MCF 10A (cell line): ENCODE results near the gene TMEM33. TPM values are rescaled to one million over a fixed set of nuclear protein-coding genes. Genes with fewer than 3 reads are reported as not detected.

Experiments used
- BruUV-seq: library from RNA; stranded (reverse); fragments of 400-500 nt; replicated peaks from 2 replicates; lab custom pipeline; 2021; lab: Mats Ljungman, UMichigan
- CTCF ChIA-PET: fragments of 300-600 bp; sonication (Branson Sonifier 250); formaldehyde crosslinking; extraction: SDS; loops from one replicate; lab custom pipeline; 2021; ENCODE audit warnings: antibody characterized with exemption, inconsistent platforms; lab: Yijun Ruan, JAX
- POLR2A ChIA-PET: fragments of 300-600, 350-650 bp; sonication (Branson Sonifier 250); formaldehyde crosslinking; extraction: SDS; loops from one replicate; lab custom pipeline; 2020; ENCODE audit warnings: antibody characterized with exemption, inconsistent platforms; lab: Yijun Ruan, JAX
- DNase-seq: peaks from one replicate; pipeline ENCODE4 v3.0.0-alpha.2; 2018; ENCODE audit not compliant: unreplicated experiment
- H3K27ac Mint-ChIP-seq: one replicate; pipeline ENCODE4 v1.8.0; 2022; ENCODE audit warnings: mild to moderate bottlenecking, low read depth, mixed read lengths; ENCODE audit not compliant: unreplicated experiment
- H3K27me3 Mint-ChIP-seq: one replicate; pipeline ENCODE4 v1.8.0; 2022; ENCODE audit warnings: mixed read lengths; ENCODE audit not compliant: insufficient read depth, unreplicated experiment
- H3K36me3 Mint-ChIP-seq: one replicate; pipeline ENCODE4 v1.8.0; 2022; ENCODE audit warnings: mild to moderate bottlenecking, moderate library complexity, mixed read lengths; ENCODE audit not compliant: insufficient read depth, unreplicated experiment
- H3K4me1 Mint-ChIP-seq: one replicate; pipeline ENCODE4 v1.8.0; 2022; ENCODE audit warnings: mixed read lengths; ENCODE audit not compliant: insufficient read depth, unreplicated experiment
- H3K4me3 Mint-ChIP-seq: one replicate; pipeline ENCODE4 v1.8.0; 2022; ENCODE audit warnings: mild to moderate bottlenecking, moderate library complexity, mixed read lengths; ENCODE audit not compliant: unreplicated experiment
- H3K9me3 Mint-ChIP-seq: one replicate; pipeline ENCODE4 v1.8.0; 2022; ENCODE audit warnings: mixed read lengths; ENCODE audit not compliant: unreplicated experiment
- intact Hi-C: fragments of 100-400 bp; cut with micrococcal nuclease; formaldehyde crosslinking; loops from 2 replicates; pipeline ENCODE4 v1.14.1; 2022
- total RNA-seq: library from RNA; stranded (reverse); gene quantifications from 2 replicates; pipeline ENCODE4 v1.2.3, GENCODE V29; 2022
- TF ChIP-seq, protein P1 (sequence below): fragments of 200-600 bp; IDR thresholded peaks from one replicate; pipeline ENCODE4 v1.8.0; 2022; ENCODE audit warnings: antibody characterized with exemption, mild to moderate bottlenecking; ENCODE audit not compliant: unreplicated experiment

The TMEM33 gene
- total RNA-seq, 1 experiment from 2014 or later: 117 TPM

DNA sequence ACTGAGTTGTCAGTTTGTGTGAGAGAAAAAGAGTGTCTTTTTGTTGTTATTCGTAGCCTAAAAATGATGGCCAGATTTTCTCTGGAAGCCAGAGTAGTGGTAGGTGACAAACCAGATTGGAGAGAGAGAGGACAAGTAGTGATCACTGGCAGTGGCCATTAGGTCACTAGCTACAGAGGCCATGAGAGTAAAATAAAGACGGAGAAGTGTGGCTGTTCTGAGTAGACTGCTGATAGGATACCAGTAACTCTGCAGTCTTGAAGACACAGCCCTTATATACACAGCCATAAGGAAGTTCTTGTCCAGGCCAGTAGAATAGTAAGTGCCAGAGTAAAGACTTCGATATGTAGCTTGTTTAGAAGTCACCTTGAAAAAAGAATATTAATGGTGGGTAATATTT is 62.8 kb downstream of the TMEM33 start:
- Mint-ChIP-seq H3K36me3 (peaks cover 13% of the 10 kb centered on the region), H3K9me3 (no peaks in the 10 kb centered on the region), H3K4me1 (peaks cover 6% of the 10 kb centered on the region), H3K27me3 (no peaks in the 10 kb centered on the region), H3K4me3 (no peak overlapping the region), H3K27ac (no peak overlapping the region)
- no TSS peak for BruUV-seq
- intact Hi-C loops: loop anchor here (10.0 kb wide), 1 partner anchor 287 kb away; no protein-coding TSS in a partner anchor
- TF ChIP-seq, protein P1, sequence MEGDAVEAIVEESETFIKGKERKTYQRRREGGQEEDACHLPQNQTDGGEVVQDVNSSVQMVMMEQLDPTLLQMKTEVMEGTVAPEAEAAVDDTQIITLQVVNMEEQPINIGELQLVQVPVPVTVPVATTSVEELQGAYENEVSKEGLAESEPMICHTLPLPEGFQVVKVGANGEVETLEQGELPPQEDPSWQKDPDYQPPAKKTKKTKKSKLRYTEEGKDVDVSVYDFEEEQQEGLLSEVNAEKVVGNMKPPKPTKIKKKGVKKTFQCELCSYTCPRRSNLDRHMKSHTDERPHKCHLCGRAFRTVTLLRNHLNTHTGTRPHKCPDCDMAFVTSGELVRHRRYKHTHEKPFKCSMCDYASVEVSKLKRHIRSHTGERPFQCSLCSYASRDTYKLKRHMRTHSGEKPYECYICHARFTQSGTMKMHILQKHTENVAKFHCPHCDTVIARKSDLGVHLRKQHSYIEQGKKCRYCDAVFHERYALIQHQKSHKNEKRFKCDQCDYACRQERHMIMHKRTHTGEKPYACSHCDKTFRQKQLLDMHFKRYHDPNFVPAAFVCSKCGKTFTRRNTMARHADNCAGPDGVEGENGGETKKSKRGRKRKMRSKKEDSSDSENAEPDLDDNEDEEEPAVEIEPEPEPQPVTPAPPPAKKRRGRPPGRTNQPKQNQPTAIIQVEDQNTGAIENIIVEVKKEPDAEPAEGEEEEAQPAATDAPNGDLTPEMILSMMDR: no peak
- DNase-seq: no peak
- POLR2A ChIA-PET: interaction anchor here (0.6 to 1.0 kb wide), 4 partner anchors 49 to 266 kb away, joined by 3 read pairs; no protein-coding TSS in a partner anchor
- CTCF ChIA-PET: interaction anchor here (0.6 to 0.9 kb wide), 5 partner anchors 9 to 834 kb away, joined by 3 read pairs; no protein-coding TSS in a partner anchor

DNA sequence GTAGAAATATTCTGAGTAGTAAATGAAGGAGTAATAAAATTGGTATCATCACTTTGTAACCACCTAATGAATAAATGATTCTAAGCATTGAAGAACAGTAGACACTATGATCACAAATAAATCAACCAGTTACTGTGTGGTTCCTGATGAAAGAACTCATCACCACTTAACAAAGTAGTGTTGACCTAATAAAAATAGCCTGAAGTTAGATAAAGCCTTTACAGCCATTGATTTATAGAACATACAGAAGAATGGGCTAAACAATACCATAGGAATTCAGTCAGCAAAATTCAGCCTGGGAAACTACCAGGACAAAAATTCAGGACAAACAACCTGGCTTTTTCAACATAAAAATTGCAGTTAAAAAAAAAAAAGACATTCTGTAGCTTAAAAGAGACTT is 64.1 kb downstream of the TMEM33 start:
- POLR2A ChIA-PET: interaction anchor here (1.0 kb wide), 1 partner anchor 8 kb away, joined by 3 read pairs; no protein-coding TSS in a partner anchor
- intact Hi-C loops: loop anchor here (10.0 kb wide), 1 partner anchor 285 kb away; no protein-coding TSS in a partner anchor

DNA sequence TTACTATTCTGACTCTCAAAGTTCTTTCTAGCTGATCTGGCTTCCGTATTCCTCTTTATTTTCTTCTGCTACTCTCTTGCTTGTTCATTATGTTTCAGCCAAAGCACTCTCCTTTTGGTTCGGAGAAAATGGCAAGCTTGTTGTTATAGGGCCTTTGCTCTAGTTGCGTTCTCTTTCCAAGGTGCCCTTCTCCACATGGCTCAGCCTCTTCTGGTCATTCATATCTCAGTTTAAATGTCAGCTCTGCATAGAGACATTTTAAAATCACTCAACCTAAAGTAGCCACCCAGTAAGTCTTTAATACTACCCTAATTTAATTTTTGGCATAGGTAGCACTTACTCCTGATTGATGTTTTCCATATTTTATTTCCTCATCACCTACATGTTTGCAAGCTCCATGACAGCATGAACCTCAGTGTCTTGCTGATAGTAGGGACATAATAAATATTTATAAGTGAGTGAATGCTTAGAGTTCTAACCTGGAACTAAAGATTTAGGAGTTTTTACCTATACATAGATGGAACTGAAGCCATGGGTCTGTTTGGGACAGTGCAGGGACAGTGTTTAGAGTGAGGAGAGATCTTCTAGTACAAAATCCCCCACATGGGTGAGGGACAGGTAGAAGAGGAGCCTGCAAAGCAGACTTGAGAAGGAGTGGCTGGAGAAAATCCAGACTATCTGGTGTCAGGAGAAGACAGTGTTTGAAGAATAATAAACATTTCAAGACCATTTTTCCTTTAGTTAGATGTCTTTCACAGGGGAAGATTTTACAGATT is 73.0 kb downstream of the TMEM33 start:
- Mint-ChIP-seq H3K9me3 (no peaks in the 10 kb centered on the region), H3K36me3 (peaks cover 39% of the 10 kb centered on the region), H3K27me3 (no peaks in the 10 kb centered on the region), H3K4me3 (no peak overlapping the region), H3K27ac (no peak overlapping the region), H3K4me1 (peaks cover 19% of the 10 kb centered on the region)
- BruUV-seq: no TSS peak
- TF ChIP-seq, protein P1: no peak
- intact Hi-C loops: no loop called here
- DNase-seq: no peak
- CTCF ChIA-PET: interaction anchor here (0.9 kb wide), 1 partner anchor 10 kb away, joined by 3 read pairs; no protein-coding TSS in a partner anchor
- POLR2A ChIA-PET: interaction anchor here (2.4 kb wide), 1 partner anchor 18 kb away, joined by 9 read pairs; the partner anchor contains the start of gene SLC30A9

More for the DNA sequence above, 64.1 kb downstream of the TMEM33 start:
- Mint-ChIP-seq H3K4me1 (peaks cover 8% of the 10 kb centered on the region), H3K36me3 (peaks cover 26% of the 10 kb centered on the region), H3K9me3 (no peaks in the 10 kb centered on the region), H3K27ac (no peak overlapping the region), H3K27me3 (no peaks in the 10 kb centered on the region), H3K4me3 (no peak overlapping the region)
- CTCF ChIA-PET: no interaction called here
- BruUV-seq: no TSS peak
- TF ChIP-seq, protein P1: no peak
- DNase-seq: no peak

Other genes with a start within 250 kb of the TMEM33 start
- not detected in 2 replicates for gene PHOX2B, start 186.7 kb upstream of the TMEM33 start, total RNA-seq
- gene DCAF4L1, start 46.3 kb downstream of the TMEM33 start, total RNA-seq: 0.72 and 0.81 TPM in 2 replicates
- 58.5 and 64.9 TPM in 2 replicates for gene SLC30A9, start 55.1 kb downstream of the TMEM33 start, total RNA-seq
- gene BEND4, start 217.2 kb downstream of the TMEM33 start, total RNA-seq: not detected in 2 replicates